ENCODE data around the gene SYNDIG1L.
A peak's percentile ranks its signal among the peaks of the same experiment; 100 is the strongest.
"Not testable (repeated sequence)": the region's sequence is repeated elsewhere in the genome, so short reads cannot be mapped to it uniquely, and the experiment has no call there.

Gene SYNDIG1L

GRCh38 chr14:74401504-74402241, 24.3 kb downstream of the SYNDIG1L start:
- FAIRE-seq = no peak

DNA sequence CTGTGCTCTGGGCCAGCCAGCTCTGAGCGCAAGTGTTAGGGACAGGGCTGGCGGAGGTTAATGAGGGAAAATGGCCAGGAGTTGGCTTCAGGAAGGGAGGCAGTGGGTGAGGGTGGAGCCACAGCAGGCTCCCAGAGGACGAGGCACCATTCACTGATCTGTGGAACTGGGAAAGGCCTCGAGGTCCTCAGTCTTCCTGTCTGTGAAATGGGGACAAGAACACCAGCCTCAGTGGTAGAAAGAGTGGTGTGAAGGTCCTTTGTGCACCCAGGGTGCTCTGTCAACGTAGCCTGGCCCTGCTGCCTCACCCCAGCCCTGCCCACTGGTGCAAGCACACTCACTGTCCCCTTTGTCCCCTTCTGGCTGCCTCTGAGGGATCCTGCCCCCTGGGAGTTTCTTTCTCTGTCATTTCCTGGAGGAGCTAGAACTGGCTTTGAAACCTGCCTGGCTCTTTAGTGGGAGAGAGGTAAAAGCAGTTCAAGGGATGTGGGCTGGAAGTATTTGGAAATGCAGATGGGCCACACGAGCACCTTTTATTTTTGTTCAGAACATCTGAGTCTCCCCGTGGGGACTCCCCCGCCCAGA, 25.0 kb downstream of the SYNDIG1L start:
- no peak for FAIRE-seq

- FAIRE-seq = no peak
These were observed 25.9 kb downstream of the SYNDIG1L start for GRCh38 chr14:74400031-74400685.

GRCh38 chr14:74395094-74395493, 30.9 kb downstream of the SYNDIG1L start:
- no peak for FAIRE-seq

GRCh38 chr14:74394549-74394948, 31.5 kb downstream of the SYNDIG1L start:
- FAIRE-seq = no peak

- no peak for FAIRE-seq
These were observed 33.1 kb downstream of the SYNDIG1L start for GRCh38 chr14:74392616-74393570.

DNA sequence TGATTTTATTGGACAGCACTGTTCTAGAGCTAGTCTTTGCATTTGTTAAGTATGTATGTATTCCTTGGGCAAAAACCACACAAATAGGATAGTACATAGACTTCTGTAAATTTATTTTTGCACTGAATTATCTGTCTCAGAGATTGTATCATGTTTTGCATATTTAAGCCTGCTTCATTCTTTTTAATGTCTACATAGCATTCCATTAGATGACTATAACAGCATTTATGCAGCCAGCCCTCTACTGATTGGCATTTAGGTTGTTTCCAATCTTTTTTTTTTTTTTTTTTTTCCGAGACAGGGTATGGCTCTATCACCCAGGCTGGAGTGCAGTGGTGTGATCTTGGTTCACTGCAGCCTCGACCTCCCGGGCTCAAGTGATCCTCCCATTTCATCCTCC, 34.5 kb downstream of the SYNDIG1L start:
- FAIRE-seq = no peak

DNA sequence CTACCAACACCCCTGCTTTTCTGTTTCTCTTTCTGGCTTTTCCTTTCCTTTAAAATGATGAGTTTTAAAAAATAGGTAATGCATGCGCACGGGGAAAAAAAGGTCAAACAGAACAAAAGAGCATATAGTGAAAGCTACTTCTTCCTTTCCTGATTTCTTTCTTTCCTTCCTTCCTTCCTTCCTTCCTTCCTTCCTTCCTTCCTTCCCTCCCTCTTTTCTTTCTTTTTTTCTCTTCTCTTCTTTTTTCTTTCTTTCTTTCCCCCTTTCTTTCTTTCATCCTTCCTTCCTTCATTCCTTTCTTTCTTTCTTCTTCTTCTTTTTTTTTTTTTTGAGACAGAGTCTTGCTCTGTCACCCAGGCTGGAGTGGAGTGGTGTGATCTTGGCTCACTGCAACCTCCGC, 35.5 kb downstream of the SYNDIG1L start:
- not testable (repeated sequence) for FAIRE-seq

DNA sequence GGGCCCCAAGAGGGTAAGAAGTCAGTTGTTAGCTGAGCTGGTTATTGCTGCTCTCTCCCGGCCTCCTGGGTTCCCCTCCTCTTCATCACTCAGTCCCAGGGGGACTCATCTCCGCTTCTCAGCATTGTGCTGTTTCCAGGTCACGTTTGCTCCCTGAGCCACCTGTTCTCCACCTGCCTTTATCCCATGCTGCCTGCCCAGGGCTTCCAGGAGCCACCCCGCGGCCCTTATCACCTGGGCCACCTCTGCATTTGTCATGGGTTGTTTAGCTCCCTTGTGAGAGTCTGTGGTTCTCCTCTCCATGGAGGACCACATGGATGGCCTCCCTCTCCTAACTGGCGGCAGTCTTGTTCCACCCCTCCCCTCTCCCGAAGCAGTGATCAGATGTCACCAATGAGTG, 36.0 kb downstream of the SYNDIG1L start:
- FAIRE-seq = no peak

GRCh38 chr14:74382231-74382630, 43.8 kb downstream of the SYNDIG1L start:
- no peak for FAIRE-seq

DNA sequence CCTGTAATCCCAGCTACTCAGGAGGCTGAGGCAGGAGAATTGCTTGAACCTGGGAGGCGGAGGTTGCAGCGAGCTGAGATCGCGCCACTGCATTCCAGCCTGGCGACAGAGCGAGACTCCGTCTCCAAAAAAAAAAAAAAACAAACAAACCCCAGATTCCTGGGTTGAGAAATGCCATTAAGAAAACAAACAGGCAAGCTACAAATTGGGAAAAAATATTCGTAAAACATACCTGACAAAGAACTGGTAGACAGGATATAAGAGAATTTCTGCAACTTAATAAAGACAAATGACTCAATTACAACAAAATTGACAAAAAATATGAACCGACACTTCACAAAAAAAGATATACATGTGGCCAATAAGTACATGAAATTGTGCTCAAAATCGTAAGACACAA, 44.4 kb downstream of the SYNDIG1L start:
- not testable (repeated sequence) for FAIRE-seq

- no peak for FAIRE-seq
These were observed 45.2 kb downstream of the SYNDIG1L start for GRCh38 chr14:74380845-74381244.

DNA sequence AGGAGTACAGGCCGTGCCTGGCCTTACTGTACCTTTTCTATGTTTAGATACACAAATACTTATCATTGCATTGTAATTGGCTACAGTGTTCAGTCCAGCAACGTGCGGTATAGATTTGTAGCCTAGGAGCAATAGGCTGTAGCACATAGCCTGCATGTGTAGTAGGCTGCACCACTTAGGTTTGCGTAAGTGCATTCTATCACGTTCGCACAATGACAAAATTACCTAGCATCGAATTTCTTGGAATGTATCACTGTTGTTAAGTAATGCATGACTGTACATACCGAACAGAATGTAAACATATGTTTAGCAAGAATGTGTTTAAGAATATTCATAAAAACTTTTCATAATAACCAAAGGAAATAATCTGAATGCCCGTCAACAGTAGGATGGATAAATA, 45.8 kb downstream of the SYNDIG1L start:
- FAIRE-seq = no peak

- FAIRE-seq = no peak
These were observed 47.9 kb downstream of the SYNDIG1L start for GRCh38 chr14:74377976-74378690.

GRCh38 chr14:74368441-74368840, 57.6 kb downstream of the SYNDIG1L start:
- no peak for FAIRE-seq

DNA sequence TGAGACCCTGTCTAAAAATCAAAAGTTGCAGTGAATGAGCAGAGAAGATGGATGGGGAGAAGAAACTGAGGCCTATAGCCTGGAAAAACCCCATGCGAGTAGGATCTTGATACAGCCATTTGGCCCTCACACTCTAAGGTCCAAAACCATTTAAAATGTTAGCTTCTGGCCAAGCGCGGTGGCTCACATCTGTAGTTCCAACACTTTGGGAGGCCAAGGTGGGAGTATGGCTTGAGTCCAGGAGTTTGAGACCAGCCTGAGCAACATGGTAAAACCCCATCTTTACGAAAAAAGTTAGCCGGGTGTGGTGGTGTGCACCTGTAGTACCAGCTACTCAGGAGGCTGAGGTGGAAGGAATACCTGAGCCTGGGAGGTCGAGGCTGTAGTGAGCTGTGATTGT, 58.0 kb downstream of the SYNDIG1L start:
- no peak for FAIRE-seq

GRCh38 chr14:74364271-74364880, 61.6 kb downstream of the SYNDIG1L start:
- no peak for FAIRE-seq

GRCh38 chr14:74362361-74362915, 63.6 kb downstream of the SYNDIG1L start:
- FAIRE-seq = peak; percentile 87

- FAIRE-seq = no peak
These were observed 65.8 kb downstream of the SYNDIG1L start for GRCh38 chr14:74360163-74360562.

DNA sequence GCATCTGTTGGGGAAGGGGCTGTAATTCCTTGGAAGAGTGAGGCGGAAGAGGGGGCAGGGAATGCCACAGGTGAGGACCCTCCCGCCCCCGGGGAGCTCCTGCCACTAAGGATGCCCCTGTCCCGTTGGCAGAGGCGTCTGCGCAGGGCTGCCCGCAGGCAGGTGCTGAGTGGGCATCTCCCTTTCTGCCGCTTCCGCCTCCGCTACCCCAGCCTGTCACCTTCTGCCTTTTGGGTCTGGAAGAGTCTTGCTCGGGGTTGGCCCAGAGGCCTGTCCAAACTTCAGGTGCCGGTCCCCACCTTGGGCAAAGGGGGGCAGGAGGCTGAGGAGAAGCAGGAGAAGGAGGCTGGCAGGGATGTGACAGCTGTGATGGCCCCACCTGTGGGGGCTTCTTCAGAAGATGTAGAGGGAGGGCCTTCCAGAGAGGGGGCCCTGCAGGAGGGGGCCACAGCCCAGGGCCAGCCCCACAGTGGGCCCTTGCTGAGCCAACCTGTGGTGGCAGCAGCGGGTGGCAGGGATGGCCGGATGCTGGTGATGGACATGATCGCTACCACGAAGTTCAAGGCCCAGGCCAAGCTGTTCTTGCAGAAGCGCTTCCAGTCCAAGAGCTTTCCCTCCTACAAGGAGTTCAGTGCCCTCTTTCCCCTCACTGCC, 67.7 kb downstream of the SYNDIG1L start:
- FAIRE-seq = no peak

- FAIRE-seq = no peak
These were observed 68.4 kb downstream of the SYNDIG1L start for GRCh38 chr14:74357585-74357984.

Data from G401.6 (cell line).